ENCODE measurements around the gene TMPRSS13.
"Not testable (repeated sequence)": the region's sequence is repeated elsewhere in the genome, so short reads cannot be mapped to it uniquely, and the experiment has no call there.

The TMPRSS13 gene

DNA sequence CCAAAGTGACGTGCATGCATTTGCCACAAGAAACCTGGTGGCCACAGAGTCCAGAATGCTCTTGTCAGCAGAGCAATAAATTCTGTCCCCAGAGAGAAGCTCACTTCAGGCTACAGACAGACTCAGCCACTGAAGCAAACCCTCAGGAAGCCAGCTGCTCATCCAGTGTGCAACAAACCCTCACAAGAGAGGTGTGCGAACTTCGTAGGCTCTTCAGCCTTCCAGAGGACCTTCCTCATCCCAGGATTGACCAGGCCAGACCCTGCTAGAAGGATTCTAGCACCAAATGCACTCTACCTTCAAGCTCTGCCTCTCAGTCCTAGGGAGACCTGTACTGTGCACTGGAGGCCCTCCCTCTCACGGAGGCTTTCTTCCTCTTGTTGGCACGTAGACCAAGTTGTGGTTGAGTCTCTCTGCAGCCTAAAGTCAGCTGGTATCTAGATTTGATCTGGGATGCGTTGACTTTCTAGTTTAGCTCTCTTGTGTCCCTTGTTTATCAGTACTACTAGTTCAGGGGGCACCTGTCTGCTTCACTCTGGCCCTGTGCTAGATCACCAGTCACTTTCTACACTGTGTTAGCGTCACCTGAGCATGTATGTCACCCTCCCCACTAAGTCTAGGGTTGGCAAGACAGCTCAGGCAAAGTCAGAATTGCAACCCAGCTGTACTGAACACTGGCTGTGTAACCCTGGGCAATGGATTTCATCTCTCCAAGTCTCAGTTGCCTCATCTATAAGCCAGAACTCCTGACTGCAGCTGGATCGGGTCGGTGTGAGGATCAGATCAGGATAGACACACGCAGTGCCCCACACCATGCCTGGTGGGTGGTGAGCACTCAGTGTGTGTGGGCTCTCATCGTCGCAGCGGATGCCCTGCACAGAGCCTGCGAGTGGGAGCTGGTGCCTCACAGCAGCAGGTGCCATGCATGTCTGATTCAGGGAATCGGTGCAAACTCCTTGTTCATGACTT, 22.1 kb upstream of the TMPRSS13 start:
- no peak overlapping the region for H3K4me3 ChIP-seq (ENCODE audit: low read depth, low read length)

DNA sequence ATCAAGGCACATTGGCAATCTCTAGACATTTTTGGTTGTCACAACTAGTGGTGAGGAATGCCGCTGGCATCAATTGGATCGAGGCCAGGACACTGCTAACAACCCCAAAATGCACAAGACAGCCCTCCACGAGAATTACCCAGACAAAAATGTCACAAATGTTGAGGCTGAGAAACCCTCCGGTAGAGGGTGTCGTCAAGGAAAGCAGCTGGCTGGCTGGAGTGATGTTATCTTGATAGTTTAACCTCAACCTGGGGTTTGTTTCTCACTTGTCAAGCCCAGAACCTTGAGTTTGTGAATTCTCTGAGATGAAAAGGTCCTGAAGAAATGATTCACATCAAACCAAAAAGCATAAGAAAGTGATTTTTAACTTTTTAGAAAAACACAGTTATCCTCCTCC, 21.1 kb upstream of the TMPRSS13 start:
- H3K4me3 ChIP-seq (ENCODE audit: low read depth, low read length), result no peak overlapping the region

DNA sequence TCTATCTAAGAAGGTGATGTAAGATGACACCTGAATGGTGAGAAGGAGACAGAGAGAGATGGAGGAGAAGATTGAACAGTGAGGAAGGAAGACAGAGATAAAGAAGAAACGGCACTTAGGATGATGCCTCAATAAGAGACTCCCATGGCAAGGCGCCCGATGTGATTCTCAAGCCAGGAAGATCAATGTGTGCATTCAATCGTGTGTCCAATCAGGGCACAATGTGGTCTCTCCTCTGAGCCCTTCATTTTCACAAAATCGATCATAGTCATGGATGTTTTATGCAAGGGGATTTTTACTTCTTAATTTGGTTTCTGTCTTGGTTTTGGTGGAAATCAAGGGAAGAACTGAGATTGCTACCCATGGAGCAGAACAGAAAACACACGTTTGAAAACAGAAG, 19.9 kb upstream of the TMPRSS13 start:
- H3K4me3 ChIP-seq (ENCODE audit: low read depth, low read length), result no peak overlapping the region

DNA sequence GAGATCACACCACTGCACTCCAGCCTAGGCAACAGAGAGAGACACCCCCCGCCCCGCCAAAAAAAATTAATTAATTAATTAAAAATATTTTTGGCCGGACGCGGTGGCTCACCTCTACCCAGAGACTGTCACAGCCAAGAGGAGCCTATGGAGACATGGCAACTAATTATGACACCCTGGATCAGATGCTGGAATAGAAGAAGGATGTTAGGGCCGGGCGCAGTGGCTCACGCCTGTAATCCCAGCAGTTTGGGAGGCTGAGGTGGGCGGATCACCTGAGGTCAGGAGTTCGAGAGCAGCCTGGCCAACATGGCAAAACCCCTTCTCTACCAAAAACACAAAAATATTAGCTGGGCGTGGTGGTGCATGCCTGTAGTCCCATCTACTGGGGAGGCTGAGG, 19.3 kb upstream of the TMPRSS13 start:
- H3K4me3 ChIP-seq (ENCODE audit: low read depth, low read length), result not testable (repeated sequence)

DNA sequence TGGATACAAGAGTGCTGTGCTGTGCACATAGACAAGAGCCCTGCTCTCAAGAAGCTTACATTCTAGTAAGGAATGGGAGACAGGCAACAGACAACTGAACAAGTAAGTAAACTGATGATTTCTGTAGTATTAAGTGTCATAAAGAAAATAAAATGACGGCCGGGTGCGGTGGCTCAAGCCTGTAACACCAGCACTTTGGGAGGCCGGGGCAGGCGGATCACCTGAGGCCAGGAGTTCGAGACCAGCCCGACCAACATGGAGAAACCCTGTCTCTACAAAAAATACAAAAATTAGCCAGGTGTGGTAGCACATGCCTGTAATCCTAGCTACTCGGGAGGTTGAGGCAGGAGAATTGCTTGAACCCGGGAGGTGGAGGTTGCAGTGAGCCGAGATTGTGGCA, 18.5 kb upstream of the TMPRSS13 start:
- H3K4me3 ChIP-seq (ENCODE audit: low read depth, low read length), result not testable (repeated sequence)

DNA sequence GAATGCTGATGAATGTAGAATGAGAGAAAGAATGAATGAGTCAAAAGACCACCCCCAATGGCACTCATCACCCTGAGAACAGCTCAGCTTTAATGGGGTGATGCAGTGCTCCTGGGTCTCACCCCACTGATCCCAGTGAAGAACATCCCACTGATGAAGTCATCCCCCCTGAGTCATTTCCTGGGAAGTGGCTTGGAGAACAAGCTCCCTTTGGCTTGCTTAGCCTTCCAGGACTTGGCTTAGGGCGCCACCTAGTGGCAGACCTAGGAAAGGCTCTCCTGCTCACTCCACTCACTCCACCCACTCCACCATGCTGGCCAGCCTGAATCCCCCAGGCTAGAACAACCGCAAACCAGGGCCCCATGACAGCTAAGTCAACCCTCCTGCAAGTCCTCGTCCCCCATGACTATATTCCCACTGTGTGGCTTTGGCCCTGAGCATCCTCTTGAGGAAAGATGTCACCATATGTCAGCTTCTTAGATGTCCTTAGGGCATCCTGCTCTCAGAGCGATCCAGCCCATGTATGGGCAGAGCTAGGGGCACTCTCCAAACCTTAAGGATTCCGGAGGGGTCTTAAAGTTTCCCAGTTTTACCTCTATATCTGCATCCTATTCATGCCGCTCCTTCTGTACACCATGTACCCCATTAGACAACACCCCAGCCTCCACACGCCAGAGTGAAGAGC, 17.8 kb upstream of the TMPRSS13 start:
- no peak overlapping the region for H3K4me3 ChIP-seq (ENCODE audit: low read depth, low read length)

DNA sequence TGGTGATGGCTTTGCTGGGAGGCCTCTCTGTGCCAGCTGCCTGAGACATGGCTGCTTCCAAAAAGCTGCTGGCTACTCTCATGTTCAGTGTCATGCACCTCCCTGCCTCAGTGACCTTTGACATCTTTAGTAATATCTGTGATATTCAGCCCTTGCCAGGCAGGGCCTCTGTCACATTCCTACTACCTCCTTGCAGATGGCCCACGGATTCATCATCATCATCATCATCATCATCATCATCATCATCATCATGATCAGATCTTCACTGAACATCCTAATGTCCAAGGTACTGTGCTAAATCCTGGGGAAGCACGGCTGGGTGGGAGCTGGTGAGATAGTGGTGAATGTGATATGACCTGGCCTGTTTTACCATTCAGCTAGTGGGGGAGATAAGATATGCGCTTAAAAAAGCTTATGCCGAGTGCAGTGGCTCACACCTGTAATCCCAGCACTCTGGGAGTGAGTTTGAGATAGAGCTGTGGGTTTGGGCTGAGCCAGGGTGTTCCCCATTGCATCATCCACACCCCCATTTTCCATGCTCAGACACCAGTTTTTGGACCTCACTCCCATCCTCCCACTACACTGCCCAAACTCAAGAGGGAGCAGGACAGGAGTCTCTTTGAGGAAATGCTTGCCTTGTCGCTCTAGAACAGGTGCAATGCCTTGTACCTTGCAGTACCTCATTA, 17.1 kb upstream of the TMPRSS13 start:
- H3K4me3 ChIP-seq (ENCODE audit: low read depth, low read length), result no peak overlapping the region

DNA sequence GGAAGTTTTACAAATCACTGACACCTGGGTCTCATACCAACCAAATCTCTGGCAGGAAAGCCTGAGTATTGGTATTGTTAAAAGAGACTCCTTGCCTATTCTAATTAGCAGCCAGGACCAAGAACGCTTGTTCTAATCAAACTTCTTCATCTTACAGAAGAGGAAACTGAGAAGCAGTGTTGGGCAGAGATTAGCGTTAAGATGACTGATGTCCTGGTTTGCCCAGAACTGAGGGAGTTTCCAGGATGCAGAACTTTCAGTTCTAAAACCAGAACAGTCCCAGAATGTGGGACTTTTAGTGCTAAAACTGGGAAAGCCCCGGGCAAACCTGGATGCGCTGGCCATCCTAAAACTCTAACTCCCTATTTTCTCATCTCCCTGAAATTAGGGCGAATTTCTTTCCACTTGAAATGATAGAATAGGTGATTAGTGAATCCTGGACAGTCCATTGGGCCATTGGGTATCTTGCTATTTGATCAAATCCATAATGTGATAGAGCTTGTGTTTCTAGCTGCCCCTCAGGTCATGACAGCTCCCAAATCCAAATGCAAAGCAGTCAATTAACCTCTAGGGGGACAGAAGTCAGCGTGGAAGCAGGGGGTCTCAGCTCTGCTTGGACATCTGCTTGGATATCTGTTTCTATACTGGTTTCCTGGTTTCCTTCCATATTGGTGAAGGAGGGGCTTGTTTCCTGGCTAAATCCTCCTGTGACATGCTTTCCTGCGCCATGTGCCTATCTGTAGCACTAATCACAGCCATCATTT, 16.0 kb upstream of the TMPRSS13 start:
- H3K4me3 ChIP-seq (ENCODE audit: low read depth, low read length), result no peak overlapping the region

DNA sequence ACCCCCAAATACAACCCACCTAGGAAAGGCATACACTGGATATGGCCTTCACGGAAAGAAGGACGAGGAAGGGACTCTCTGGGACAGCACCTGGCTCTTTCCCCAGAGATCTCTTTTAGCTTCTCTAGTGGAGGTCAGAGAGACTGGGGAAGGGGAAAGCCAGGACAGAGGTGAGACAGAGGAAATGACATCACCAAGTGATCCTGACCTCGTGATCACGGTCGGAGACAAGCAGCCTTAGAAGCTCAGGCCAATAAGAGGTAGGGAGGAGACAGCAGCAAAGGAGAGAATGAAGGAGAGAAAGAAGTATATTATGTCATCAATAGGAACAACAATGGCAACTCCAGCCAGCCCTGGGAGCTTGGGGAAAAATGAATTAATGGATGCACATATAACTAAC, 15.4 kb upstream of the TMPRSS13 start:
- H3K4me3 ChIP-seq (ENCODE audit: low read depth, low read length), result no peak overlapping the region

DNA sequence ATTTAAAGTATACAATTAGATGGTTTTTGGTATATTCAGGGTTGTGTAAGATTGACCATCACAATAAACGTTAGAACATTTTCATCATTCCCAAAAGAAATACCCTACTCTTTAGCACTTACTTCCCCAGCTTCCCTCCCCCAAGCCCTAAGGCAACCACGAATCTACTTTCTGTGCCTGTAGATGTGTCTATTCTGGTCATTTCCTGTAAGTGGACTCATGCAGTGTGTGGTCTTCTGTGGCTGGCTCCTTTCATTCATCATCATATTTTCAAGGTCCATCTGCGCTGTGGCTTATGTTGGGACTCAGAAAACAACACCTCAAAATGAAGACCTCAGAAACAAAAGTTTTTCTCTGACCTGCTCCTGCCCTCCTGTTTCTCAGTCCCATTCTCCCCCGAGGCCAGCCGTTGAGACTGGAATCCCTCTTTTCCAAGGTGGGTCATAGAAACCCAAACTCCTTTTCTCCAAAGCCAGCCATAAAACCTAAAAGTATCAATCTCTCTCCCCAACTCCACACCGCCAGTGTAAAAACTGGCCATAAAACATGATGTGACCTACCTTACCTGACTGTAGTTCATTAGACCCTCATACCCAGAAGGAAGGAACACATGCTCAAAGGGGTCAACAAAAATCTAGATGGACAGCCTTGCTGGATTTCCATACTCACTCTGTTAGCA, 12.9 kb upstream of the TMPRSS13 start:
- H3K4me3 ChIP-seq (ENCODE audit: low read depth, low read length), result no peak overlapping the region

DNA sequence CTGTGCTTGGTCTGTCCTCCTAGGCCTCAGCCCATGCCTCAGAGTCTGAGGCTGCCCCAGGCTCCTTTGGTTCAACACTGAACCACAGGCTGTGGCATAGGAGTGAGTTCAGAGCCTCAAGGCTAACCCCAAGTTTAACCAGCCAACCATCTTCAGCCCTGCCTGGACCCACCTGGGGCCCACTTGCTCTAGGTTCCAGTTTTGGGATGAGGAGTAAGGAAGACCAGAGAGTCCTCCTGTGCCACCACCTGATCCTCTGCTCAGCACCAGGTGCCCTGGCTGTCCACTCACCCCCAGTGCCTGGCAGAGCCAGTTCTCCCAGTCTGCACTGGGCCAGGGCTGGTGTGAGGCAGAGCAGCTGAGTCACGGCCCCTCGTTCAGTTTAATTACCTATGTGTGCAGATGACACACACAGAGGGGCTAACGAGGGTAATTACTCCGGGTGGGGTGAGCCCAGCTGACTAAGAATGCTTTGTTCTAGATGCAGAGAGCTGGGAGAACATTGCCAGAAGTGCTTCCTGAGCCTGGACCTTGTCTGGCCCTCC, 12.0 kb upstream of the TMPRSS13 start:
- no peak overlapping the region for H3K4me3 ChIP-seq (ENCODE audit: low read depth, low read length)

DNA sequence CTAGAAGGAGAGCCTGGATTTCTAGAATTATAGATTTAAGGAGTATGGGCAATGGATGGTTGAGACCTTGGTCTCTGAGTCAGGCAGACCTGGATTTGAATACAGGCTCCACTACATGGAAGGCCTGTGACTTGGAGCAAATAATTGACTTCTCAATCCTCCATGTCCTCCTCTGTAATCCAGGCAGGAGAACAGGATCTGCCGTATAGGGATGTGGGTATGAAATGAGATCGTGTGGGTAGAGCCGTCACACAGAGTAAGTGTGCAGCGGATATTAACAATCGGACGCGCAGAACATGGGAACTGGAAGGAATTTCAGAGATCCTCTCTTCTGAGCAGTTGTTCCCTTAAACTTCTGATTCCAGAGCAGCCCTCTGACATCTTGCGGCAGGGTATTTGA, 11.5 kb upstream of the TMPRSS13 start:
- no peak overlapping the region for H3K4me3 ChIP-seq (ENCODE audit: low read depth, low read length)

DNA sequence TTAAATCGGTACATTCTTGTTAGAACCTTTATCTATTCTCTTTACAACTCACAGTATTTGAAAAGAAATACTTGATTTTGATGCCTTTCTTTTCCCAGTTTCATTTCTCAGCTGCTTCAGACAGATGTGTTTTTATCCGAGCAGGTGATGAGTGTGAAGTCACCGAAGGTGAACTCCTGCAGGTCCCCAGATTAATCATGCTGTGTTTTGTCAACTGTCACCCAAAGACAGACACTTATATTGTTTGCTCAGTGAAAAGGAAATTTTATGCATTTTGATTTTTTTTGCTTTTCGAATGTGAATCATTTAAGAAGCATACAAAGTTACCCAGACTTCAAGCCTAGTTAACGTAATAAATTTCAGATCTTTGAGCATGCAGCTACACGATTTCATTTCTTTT, 7.8 kb upstream of the TMPRSS13 start:
- H3K4me3 ChIP-seq (ENCODE audit: low read depth, low read length), result no peak overlapping the region

DNA sequence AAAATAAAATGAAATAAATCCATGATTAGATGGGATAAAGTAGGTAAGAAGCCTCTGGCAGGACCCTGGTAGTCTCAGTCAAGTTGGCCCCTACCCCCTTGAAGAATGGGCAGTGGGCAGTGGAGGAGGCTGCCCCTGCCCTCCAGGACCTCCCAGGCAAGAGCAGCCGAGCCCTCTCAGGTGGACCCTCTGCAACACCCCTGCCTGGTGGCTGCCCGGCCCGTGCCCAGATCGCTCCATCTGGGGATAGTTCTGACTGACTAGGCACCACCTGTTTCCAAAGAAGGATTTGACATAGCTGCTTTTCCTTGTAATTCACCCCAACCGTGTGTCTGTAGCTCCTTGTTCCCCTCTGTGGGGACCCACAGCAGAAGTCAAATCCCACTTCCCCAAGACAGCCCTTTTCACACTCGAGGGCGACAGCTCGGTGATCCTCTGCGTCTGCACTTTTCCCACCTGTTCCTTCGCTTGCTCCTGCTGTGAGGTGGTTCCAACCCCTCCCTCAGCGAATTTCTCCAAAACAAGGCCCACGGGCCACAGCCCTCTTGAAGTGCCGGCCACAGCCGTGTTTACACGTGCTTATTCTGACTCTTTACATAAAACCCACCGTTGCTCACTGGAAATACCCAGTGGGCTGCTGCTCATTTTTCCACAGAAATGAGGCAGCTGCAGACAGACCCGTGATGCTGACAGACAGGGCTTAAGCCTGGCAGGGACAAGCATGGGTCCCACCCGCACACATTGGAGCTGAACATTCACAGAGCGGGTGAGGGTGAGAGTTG, 5.5 kb upstream of the TMPRSS13 start:
- no peak overlapping the region for H3K4me3 ChIP-seq (ENCODE audit: low read depth, low read length)

DNA sequence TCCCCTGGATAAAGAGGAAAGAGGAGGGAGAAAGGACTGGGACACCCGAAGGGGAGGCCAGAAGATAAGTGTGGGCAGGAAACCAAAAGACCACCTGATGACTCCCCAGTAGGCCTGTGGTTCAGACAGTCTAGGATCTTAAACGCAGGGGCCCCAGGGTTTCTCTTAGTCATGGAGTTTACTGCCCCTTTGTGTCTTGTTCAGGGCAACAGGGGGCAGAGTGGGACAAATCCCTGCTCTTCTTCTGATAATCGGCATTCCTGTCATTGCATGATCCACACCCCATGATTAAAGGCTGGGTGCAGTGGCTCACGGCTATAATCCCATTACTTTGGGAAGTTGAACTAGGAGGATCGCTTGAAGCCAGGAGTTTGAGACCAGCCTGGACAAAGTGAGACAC, 4.7 kb upstream of the TMPRSS13 start:
- no peak overlapping the region for H3K4me3 ChIP-seq (ENCODE audit: low read depth, low read length)

DNA sequence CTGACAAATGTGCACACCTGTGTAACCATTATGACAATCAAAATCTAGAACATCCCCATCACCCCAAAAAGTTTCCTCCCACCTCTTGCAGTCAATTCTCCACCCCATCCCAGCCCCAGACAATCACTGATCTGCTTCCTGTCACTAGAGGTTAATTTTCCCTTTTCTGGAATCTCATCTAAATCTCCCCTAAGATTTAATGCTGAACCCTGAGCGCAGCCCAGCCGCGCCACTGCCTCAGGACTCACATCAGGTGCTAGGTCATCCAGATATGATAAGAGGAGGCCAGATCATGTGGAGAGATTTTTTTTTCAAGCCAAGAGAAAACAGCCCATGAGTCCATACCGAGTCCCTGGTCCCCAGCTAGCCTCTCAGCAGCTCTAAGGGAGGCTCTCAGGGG, 4.3 kb upstream of the TMPRSS13 start:
- H3K4me3 ChIP-seq (ENCODE audit: low read depth, low read length), result no peak overlapping the region

DNA sequence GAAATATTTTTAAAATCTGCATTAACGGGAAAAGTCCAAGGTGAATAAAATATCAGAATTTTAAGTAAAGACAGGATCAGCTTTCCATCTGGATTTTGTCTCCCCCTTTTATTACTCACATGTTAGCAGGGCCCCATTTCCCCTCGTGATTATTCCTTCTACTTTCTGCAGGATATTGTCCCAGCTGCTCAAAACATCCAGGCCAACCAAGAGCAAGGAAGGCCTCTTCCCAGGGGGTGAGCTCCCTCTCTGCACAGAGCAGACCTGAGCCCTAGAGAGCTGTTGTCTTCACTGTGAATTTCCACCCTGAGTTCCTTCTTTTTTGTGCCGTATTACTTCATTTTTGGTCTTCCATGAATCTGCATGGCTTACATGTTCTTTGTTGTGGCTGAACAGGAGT, 3.7 kb upstream of the TMPRSS13 start:
- no peak overlapping the region for H3K4me3 ChIP-seq (ENCODE audit: low read depth, low read length)

DNA sequence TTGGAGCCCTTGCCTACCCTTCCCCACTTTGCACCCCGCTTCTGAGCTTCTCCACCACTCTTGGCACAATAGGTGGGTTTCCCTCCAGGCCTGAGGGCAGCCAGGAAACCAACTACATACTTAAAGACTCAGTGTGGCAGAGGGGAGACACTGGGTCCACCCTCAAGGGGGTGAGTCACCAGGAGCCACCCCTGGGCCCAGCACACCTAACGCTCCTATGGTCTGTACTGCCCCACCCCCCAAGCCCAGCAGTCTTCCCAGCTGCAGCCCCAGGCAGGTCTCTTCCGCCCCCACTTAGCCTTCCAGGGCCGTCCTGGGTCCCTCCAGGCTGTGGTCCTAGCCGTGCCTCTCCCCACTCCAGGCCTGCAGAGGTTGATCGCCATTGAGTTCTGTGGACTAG, 3.2 kb upstream of the TMPRSS13 start:
- no peak overlapping the region for H3K4me3 ChIP-seq (ENCODE audit: low read depth, low read length)

DNA sequence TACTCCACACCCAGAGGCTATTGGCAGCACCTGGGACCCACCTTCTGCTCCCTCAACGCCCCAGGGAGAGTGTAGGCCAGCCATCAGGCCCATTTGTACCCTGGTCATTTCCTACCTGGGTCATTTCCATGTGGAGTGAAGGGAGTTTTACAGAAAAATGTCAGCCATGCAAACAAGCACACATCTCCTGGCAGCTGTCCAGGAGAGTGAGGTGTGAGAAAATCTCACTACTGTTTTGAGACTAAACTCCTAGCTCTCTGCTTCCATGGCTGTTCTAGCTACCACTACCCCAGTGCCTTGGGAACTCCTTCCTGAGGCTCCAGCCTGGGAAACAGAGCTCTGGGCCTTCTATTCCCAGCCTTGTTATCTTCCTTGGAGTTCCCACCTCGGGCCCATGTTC, 2.8 kb upstream of the TMPRSS13 start:
- H3K4me3 ChIP-seq (ENCODE audit: low read depth, low read length), result no peak overlapping the region
